ENCODE data around the gene XCR1. TPM values are rescaled to one million over a fixed set of nuclear protein-coding genes. Genes with fewer than 3 reads are reported as not detected.

Gene XCR1
- total and polyA plus RNA-seq, 2 donors (not counting 3 experiments of a cell fraction or from before 2014, with no cell fraction given), result not detected

- Histone ChIP-seq H3K4me1 (ENCODE audit: control insufficient read depth, extremely low read depth, insufficient read depth, low read length) (no peaks in the 10 kb centered on the region), H3K9ac (replicated peaks; ENCODE audit: extremely low read depth, insufficient read depth, low read length) (no peak overlapping the region), H3K27me3 (ENCODE audit: control insufficient read depth in 2 of 2, insufficient read depth in 2 of 2, low read length in 2 of 2) (peaks cover 0 to 2% of the 10 kb centered on the region in 2 experiments), H3K4me2 (ENCODE audit: insufficient read depth, low read length) (no peak overlapping the region), H3K79me2 (ENCODE audit: control insufficient read depth, insufficient read depth, low read length) (no peaks in the 10 kb centered on the region), H4K20me1 (replicated peaks; ENCODE audit: control insufficient read depth, extremely low read depth, insufficient read depth, low read length) (no peaks in the 10 kb centered on the region), H3K36me3 (ENCODE audit: control insufficient read depth in 2 of 2, extremely low read depth in 1 of 2, insufficient read depth in 2 of 2, low read length in 2 of 2) (no peaks in the 10 kb centered on the region), H3K27ac (ENCODE audit: insufficient read depth, low read depth, low read length) (no peak overlapping the region), H3K4me3 (replicated peaks in 1 of 3; ENCODE audit: insufficient read depth in 1 of 3, low read depth in 1 of 3, low read length in 3 of 3) (no peak overlapping the region), H3K9me1 (replicated peaks; ENCODE audit: control insufficient read depth, extremely low read depth, insufficient read depth, low read length) (no peaks in the 10 kb centered on the region), H3K9me3 (replicated peaks; ENCODE audit: control insufficient read depth, insufficient read depth, low read length) (no peaks in the 10 kb centered on the region), H2AFZ (ENCODE audit: low read depth, low read length) (no peak overlapping the region)
- FAIRE-seq, result no peak
- TF ChIP-seq JUN (IDR thresholded peaks at IDR 0.05; ENCODE audit: borderline replicate concordance, insufficient read depth, insufficient read length, low read depth), result no peak
- no peak for TF ChIP-seq GATA2 (IDR thresholded peaks at IDR 0.05; ENCODE audit: insufficient read depth, insufficient read length, low read depth, low read length)
- TF ChIP-seq, protein P1, sequence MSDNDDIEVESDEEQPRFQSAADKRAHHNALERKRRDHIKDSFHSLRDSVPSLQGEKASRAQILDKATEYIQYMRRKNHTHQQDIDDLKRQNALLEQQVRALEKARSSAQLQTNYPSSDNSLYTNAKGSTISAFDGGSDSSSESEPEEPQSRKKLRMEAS (IDR thresholded peaks at IDR 0.05; ENCODE audit: insufficient read depth, insufficient read length), result no peak
- no peak for TF ChIP-seq EZH2 (IDR thresholded peaks at IDR 0.05; ENCODE audit: borderline replicate concordance, low read depth, low read length, severe bottlenecking)
- TF ChIP-seq MYC (IDR thresholded peaks at IDR 0.05; ENCODE audit: low read depth, low read length), result no peak
- no peak for TF ChIP-seq FOS (IDR thresholded peaks at IDR 0.05; ENCODE audit: borderline replicate concordance, insufficient read depth, low read length)
- no peak for TF ChIP-seq CTCF (IDR thresholded peaks at IDR 0.05; ENCODE audit: extremely low read depth in 1 of 2, insufficient read depth in 1 of 2, low read depth in 1 of 2, low read length in 2 of 2)
- TF ChIP-seq POLR2AphosphoS5 (IDR thresholded peaks at IDR 0.05; ENCODE audit: insufficient read depth, low read depth, low read length), result no peak
- no peak for TF ChIP-seq POLR2A (IDR thresholded peaks at IDR 0.05; ENCODE audit: low read depth, low read length)
- intact Hi-C loops (cut with micrococcal nuclease) (no loop called here), dilution Hi-C loops (cut with MboI; ENCODE audit: extremely low pct_ligation_motif_present, low sequenced_read_pairs) (no loop called here)
- DNase-seq (ENCODE audit: low read depth, low spot score), result no peak
- CTCF ChIA-PET, result no interaction called here
- BruUV-seq (replicated peaks), result no TSS peak
- POLR2A ChIA-PET, result no interaction called here
Measured at GRCh38 chr3:46013316-46014094, 13.8 kb downstream of the XCR1 start.
